Hypothalamus (tissue), 51 donors: Measurements from ENCODE around the gene CCT6B.

ENCODE experiments used
- DNase-seq, 51 donors: peaks; one replicate each; lab custom pipeline; 2025; lab: John Stamatoyannopoulos, UW

The CCT6B gene

DNA sequence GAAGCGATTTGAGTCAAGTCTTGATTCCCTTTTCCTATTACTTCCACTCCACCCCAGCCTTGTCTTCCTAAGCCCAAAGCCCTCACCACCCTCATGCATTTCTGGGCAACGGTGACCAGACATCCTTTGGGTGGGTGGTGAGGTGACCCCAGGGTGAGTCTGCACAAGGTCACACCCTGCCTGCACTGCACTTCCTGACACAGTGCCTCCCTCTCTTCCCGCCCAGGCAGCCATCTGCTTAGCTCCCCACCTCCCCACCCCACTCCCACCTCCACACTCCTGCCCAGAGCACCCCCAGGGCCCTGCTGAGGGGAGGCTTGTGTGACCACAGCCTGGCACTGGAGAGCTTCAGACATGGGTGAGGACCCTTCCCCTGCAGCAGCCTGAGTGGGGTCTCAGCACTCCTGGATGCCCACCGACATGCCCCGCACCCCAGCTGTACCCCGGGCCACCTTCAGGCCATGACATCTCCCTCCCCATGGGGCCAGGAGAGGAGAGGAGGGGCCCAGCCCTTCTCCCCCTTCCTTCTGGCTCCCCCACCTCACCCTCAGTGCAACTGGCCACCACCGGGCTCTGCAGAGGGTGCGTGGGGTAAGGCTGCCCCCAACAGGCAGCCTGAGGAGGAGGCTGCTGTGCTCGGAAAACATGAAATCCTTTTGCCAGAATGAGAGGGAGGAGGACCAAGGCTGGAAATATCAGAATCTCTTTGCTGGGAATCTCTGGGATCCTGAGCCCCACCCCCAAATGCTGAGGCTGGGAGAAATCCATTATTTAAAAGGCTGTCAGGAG lies 68.6 kb downstream of the CCT6B start:
- DNase-seq: peak in 7 of 51 donors; percentile 3 to 18 (median 6)

DNA sequence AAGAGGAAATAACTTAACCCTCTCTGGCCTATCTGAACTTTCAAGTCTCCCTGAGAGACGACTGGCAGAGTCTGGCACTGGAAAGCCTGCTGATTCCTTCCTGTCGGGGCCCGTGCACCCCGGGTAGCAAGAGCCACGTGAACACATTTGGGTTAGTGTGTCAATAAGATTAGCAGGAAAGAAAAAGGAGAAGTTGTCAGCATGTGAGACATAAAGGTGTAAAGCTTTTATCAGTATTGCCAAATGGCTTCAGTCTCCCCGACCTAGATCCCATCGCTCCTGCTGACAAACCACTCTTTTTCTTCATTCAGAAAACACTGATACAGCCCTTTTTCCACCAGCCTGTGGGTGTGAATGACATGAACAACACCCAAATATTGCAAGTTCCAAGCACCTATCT lies 74.4 kb downstream of the CCT6B start:
- no peak for DNase-seq

DNA sequence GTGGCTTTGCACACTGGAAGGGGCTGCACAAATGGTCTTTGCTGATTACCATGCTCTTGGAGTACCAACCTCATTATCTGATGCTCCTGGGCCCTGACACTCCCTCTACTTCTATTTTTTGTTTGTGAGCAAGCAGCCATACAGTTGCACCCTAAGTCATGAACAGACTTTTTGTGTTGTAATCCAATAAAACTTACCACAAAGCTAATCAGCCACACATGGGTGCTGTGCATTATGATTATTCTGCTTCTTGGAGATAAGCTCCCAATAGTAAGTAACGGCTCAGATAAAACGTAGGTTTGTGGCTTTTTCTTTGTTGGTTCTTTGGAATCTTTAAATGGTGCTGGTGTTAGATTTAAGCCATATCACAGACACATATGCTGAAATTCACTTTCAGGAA lies 76.2 kb downstream of the CCT6B start:
- DNase-seq: no peak

DNA sequence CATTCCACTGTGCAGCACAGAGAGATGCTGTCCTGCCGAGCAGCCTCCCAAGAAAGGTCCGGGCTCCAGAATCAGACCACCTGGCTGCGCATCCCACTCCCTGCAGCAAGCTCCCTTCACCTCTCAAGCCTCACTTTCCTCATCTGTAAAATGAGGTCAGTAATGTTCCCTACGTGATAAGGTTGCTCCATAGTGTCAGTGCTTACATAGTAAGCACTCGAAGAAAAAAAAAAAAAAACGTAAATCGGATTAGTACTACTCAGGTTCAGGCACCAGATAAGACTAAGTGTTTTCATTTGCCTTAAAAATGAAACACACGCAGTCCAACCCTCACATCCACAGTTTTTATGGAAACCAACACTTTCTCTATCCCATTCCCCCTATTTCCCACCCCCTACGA lies 76.7 kb downstream of the CCT6B start:
- no peak for DNase-seq

DNA sequence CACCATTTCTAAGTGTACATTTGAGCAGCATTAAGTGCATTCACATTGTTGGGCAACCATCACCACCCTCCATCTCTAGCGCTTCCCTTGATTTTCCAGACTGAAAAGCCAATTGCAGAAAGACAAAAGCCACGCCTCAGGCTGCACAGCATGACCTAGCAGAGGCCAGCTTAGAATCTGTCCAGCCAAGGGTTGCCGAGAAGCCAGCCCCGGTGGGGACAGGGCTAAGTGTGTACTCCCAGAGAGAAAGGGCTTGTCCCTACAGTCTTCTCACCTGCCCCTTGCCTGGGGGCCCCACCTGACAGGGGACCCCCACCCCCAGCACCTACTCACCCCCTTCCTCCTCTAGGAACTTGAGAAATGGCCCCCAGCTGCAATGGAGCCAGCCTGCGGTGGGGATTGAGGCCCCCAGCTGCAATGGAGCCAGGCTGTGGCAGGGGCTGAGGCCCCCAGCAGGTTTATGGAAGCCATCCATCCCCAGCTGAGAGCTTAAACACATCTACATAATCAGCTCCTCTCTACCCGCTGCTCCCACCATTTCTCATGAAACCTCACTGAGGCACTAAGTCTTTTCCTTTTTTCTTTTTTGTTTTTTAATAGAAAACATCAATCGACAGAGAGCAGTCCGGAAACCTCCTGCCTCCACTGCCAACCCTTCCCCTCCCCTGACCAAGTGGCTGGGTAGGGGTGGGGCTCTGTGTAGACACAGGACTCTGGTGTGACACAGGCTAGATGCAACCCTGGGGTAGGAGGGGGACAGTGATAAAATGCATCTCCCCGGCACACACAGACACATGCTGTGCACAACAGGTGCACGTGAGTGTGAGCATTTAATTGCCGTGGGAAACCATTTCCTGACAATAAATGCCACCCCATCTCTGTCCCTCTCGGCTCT lies 77.9 kb downstream of the CCT6B start:
- DNase-seq: no peak

DNA sequence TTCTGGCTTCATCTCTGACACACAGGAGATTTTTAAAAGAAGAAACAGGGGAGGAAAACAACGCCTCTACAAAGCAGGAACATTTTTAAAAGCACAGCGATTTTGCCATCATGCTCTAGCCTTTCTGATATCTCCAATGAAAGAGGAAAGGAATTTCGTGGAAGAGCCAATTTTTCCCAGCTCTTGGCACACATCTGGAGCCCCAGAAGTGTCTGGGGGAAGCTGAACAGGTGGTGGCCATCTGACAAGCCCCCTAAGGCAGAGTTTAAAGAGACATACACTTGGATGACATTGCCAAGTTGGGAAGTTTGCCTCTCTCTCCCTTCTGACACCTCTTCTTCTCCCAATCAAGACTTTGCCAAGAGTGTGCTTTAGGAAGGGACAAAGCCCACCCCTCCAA lies 82.1 kb downstream of the CCT6B start:
- no peak for DNase-seq
